K562 (cell line): ENCODE results near the gene TIMM9. TPM values are rescaled to one million over a fixed set of nuclear protein-coding genes. Genes with fewer than 3 reads are reported as not detected.

ENCODE experiments used
- CREB3 ChIP-seq: fragments of 450-650 bp; conservative IDR thresholded peaks from 2 replicates; pipeline ENCODE4 v1.6.1; 2016; ENCODE audit warnings: missing genetic modification characterization, low read depth, mild to moderate bottlenecking, missing compliant biosample characterization, moderate library complexity
- ERF ChIP-seq: fragments of 450-650 bp; formaldehyde crosslinking; IDR thresholded peaks from 2 replicates; pipeline ENCODE4 v1.4.0; 2020; ENCODE audit warnings: mild to moderate bottlenecking, mixed read lengths
- GTF2E2 ChIP-seq: fragments of 200-800 bp; sonication (Bioruptor generic); IDR thresholded peaks from 2 replicates; pipeline ENCODE4 v1.6.1; 2016; ENCODE audit warnings: missing genetic modification characterization, missing compliant biosample characterization
- HNRNPL ChIP-seq: fragments of 200-400 bp; formaldehyde crosslinking; IDR thresholded peaks from 2 replicates; pipeline ENCODE4 v1.6.1; 2017; ENCODE audit warnings: low read depth, mild to moderate bottlenecking, low read length
- JUND ChIP-seq, 2 experiments: IDR thresholded peaks; 2 replicates in 1 of 2; 3 replicates in 1 of 2; pipeline ENCODE4 v1.6.1; 2011; ENCODE audit warnings: borderline replicate concordance in 2 of 2, low read depth in 2 of 2, low read length in 2 of 2, improper control_type of control experiment in 1 of 2, missing biosample characterization in 1 of 2, missing genetic modification characterization in 1 of 2, missing genetic modification reagents in 1 of 2
- KDM4B ChIP-seq, 2 experiments: fragments of 450-650 bp in 1 of 2; sonication (generic) in 1 of 2; IDR thresholded peaks; 2 replicates each; pipeline ENCODE4 v1.6.1; 2016 to 2017; ENCODE audit warnings: borderline replicate concordance in 2 of 2, antibody characterized with exemption in 1 of 2, low read depth in 1 of 2, mild to moderate bottlenecking in 1 of 2
- LCOR ChIP-seq: sonication (generic); formaldehyde crosslinking; IDR thresholded peaks from 2 replicates; pipeline ENCODE4 v1.8.0; 2022; ENCODE audit warnings: mild to moderate bottlenecking, missing genetic modification reagents
- MEF2D ChIP-seq: conservative IDR thresholded peaks from 2 replicates; pipeline ENCODE4 v1.6.1; 2016; ENCODE audit warnings: low read depth, missing genetic modification characterization, missing compliant biosample characterization
- NFXL1 ChIP-seq: fragments of 450-650 bp; formaldehyde crosslinking; IDR thresholded peaks from 2 replicates; pipeline ENCODE4 v1.4.0; 2021; ENCODE audit warnings: mild to moderate bottlenecking
- NR3C1 ChIP-seq: sonication (generic); formaldehyde crosslinking; IDR thresholded peaks from 2 replicates; pipeline ENCODE4 v1.8.1; 2022; ENCODE audit warnings: missing genetic modification reagents
- POLR2H ChIP-seq: IDR thresholded peaks from 2 replicates; pipeline ENCODE4 v1.6.1; 2016; ENCODE audit warnings: missing genetic modification characterization, low read depth, mild to moderate bottlenecking, control low read depth, missing compliant biosample characterization, moderate library complexity
- RBM25 ChIP-seq: fragments of 200-400 bp; formaldehyde crosslinking; IDR thresholded peaks from 2 replicates; pipeline ENCODE4 v1.6.1; 2018; ENCODE audit warnings: low read length, low read depth, moderate library complexity; ENCODE audit not compliant: severe bottlenecking
- RCOR1 ChIP-seq, 2 experiments: IDR thresholded peaks; 2 replicates each; pipeline ENCODE4 v1.6.1; 2012; ENCODE audit warnings: low read depth in 2 of 2, low read length in 2 of 2, borderline replicate concordance in 1 of 2, improper control_type of control experiment in 1 of 2
- SETDB1 ChIP-seq: IDR thresholded peaks from one replicate; pipeline ENCODE4 v1.6.1; 2012; ENCODE audit warnings: low read length, control low read depth, inconsistent platforms
- THAP7 ChIP-seq: fragments of 250-450 bp; sonication (Bioruptor Pico); IDR thresholded peaks from 2 replicates; pipeline ENCODE4 v1.5.0; 2021
- ZNF282 ChIP-seq: sonication (generic); formaldehyde crosslinking; IDR thresholded peaks from 2 replicates; pipeline ENCODE4 v1.8.1; 2023; ENCODE audit warnings: missing genetic modification reagents
- ZNF316 ChIP-seq: fragments of 450-650 bp; IDR thresholded peaks from 2 replicates; pipeline ENCODE4 v1.6.1; 2016
- ZNF318 ChIP-seq, 2 experiments: fragments of 450-650 bp; IDR thresholded peaks; 2 replicates each; pipeline ENCODE4 v1.6.1; 2016; ENCODE audit warnings: mild to moderate bottlenecking in 2 of 2, borderline replicate concordance in 1 of 2, low read depth in 1 of 2, moderate library complexity in 1 of 2
- polyA plus RNA-seq, 8 experiments: library from polyadenylated mRNA; depleted of rRNA in 4 of 8; stranded (reverse) in 5 of 8; unstranded in 3 of 8; fragments of >200 nt; fragmentation: Nextera tagmentation in 2 of 8; fragmentation: Illumina TruSeq in 1 of 8; extraction: Ambion mirVana in 2 of 8; extraction: Trizol in 1 of 8; gene quantifications; 2 replicates each; pipeline versions ENCODE4 v1.2.1 to v1.2.3, GENCODE V29; 2011 to 2014; ENCODE audit warnings: inconsistent platforms in 1 of 8, missing spikeins in 1 of 8
- total RNA-seq, 7 experiments: library from RNA; depleted of rRNA in 6 of 7; stranded (reverse); fragments of >200 nt in 6 of 7; fragmentation: Illumina TruSeq in 2 of 7; extraction: Trizol in 2 of 7; gene quantifications; 2 replicates each; pipeline versions ENCODE4 v1.2.1 to v1.2.3, GENCODE V29; 2011 to 2021; ENCODE audit warnings: low replicate concordance in 1 of 7

Gene TIMM9
- total and polyA plus RNA-seq, 9 of the 15 experiments (the other 6 are each of a cell fraction or from before 2014, with no cell fraction given) = 28.0 to 101 (median 54.3) TPM

GRCh38 chr14:58428118-58428683 lies 870 bp upstream of the TIMM9 start (continued):
- TF ChIP-seq ZNF318 (IDR thresholded peaks at IDR 0.05; ENCODE audit: borderline replicate concordance in 1 of 2, low read depth in 1 of 2) = no peak
- no peak for TF ChIP-seq GTF2E2
- TF ChIP-seq CREB3 (tag) = no peak
- no peak for TF ChIP-seq KDM4B (IDR thresholded peaks at IDR 0.05; ENCODE audit: borderline replicate concordance in 2 of 2, low read depth in 1 of 2)
- TF ChIP-seq LCOR (CRISPR knock-in tag) = no peak
- TF ChIP-seq RBM25 = no peak
- TF ChIP-seq THAP7 (CRISPR knock-in tag) = no peak
- no peak for TF ChIP-seq SETDB1
- TF ChIP-seq NR3C1 (CRISPR knock-in tag) = no peak
- no peak for TF ChIP-seq JUND (IDR thresholded peaks at IDR 0.05; ENCODE audit: borderline replicate concordance, low read depth, low read length)
- TF ChIP-seq JUND (tag; IDR thresholded peaks at IDR 0.05; ENCODE audit: borderline replicate concordance, low read depth, low read length) = no peak
- no peak for TF ChIP-seq HNRNPL
- no peak for TF ChIP-seq ZNF316
- no peak for TF ChIP-seq NFXL1
- peak; percentile 16; the same call in 1 of the 2 replicates for TF ChIP-seq POLR2H (tag)
- no peak for TF ChIP-seq ERF
- no peak for TF ChIP-seq ZNF282 (CRISPR knock-in tag)
- TF ChIP-seq RCOR1 (IDR thresholded peaks at IDR 0.05; ENCODE audit: borderline replicate concordance in 1 of 2, low read depth in 2 of 2, low read length in 2 of 2) = no peak
- TF ChIP-seq MEF2D (tag) = no peak
